Measurements from ENCODE around the gene MFSD12.
"Not testable (repeated sequence)": the region's sequence is repeated elsewhere in the genome, so short reads cannot be mapped to it uniquely, and the experiment has no call there.

MFSD12 gene

DNA sequence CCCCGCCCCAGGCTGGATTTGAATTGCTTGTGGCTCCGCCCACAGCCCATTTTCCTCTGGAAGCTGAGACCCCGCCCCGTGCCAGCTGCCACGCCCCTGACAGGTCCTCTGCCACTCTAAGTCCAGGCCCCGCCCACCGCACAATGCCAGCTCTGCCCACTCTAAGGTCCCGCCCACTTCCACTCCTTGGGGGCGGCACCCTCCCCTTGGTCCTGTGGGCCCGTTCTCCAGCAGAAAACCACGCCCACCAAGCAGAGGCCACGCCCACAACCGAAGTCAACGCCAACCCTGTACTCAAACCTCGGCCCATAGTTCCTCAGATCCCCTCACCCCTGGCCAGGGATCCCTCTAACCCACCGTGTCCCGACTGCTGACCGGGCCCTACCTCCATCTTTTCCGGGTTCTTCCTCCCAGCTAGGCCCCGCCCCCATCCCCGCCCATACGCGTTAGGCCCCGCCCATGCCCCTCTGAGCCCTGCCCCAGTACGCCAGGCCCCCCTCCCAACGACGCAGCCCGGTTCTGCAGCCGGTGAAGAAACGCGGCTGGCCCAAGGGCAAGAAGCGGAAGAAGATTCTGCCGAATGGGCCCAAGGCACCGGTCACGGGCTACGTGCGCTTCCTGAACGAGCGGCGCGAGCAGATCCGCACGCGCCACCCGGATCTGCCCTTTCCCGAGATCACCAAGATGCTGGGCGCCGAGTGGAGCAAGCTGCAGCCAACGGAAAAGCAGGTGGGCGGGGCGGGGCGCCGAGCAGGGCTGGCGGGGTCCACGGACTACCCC is 16.7 kb upstream of the MFSD12 start:
- H3K4me1 ChIP-seq (ENCODE audit: control insufficient read depth, insufficient read depth, low read length) = peaks cover 9% of the 10 kb centered on the region
- WGBS, 2 experiments = 52 to 53% methylated on average over 55 of the region's 55 CpGs
- H3K4me3 ChIP-seq (ENCODE audit: insufficient read depth, low read depth, low read length) = peak overlapping the region; percentile 74
- no peak overlapping the region for H3K27ac ChIP-seq (ENCODE audit: insufficient read depth, low read depth, low read length, poor library complexity, severe bottlenecking)
- H3K36me3 ChIP-seq (ENCODE audit: control insufficient read depth, insufficient read depth, low read length) = no peaks in the 10 kb centered on the region
- no peaks in the 10 kb centered on the region for H3K9me3 ChIP-seq (ENCODE audit: control insufficient read depth, low read length)
- peaks cover 30% of the 10 kb centered on the region for H3K27me3 ChIP-seq (ENCODE audit: control insufficient read depth, insufficient read depth, low read length, poor library complexity, severe bottlenecking)

DNA sequence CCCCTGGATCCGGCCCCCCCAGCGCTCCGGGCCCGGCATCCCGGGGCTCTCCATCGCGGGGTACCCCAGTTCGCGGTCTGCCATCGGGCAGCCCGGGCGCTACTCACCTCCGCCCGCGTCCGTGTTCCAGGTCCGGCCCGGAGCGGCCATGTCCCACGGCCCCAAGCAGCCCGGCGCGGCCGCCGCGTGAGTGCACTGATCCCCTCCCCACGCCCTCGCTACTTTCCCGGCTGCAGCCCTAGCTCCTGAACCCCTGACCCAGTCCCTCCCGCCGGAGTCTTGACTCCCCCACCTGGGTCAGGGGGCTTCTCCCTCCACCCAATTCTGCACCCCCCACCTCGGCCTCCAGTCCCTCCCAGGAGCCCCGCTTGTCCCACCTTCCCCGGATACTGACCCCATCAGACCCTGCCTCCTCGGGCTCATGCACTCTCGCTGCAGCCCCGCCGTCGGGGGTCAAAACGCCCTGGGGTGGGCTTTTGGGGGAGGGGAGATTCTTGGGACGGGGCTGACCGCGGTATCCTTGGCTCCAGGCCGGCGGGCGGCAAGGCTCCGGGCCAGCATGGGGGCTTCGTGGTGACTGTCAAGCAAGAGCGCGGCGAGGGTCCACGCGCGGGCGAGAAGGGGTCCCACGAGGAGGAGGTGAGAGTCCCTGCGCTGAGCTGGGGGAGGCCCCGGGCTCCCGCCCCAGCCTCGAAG is 15.9 kb upstream of the MFSD12 start:
- peaks cover 9% of the 10 kb centered on the region for H3K4me1 ChIP-seq (ENCODE audit: control insufficient read depth, insufficient read depth, low read length)
- H3K27ac ChIP-seq (ENCODE audit: insufficient read depth, low read depth, low read length, poor library complexity, severe bottlenecking) = no peak overlapping the region
- WGBS, 2 experiments = 1% methylated on average over 60 of the region's 60 CpGs
- H3K36me3 ChIP-seq (ENCODE audit: control insufficient read depth, insufficient read depth, low read length) = no peaks in the 10 kb centered on the region
- peaks cover 29% of the 10 kb centered on the region for H3K27me3 ChIP-seq (ENCODE audit: control insufficient read depth, insufficient read depth, low read length, poor library complexity, severe bottlenecking)
- H3K4me3 ChIP-seq (ENCODE audit: insufficient read depth, low read depth, low read length) = peak overlapping the region; percentile 74
- no peaks in the 10 kb centered on the region for H3K9me3 ChIP-seq (ENCODE audit: control insufficient read depth, low read length)

DNA sequence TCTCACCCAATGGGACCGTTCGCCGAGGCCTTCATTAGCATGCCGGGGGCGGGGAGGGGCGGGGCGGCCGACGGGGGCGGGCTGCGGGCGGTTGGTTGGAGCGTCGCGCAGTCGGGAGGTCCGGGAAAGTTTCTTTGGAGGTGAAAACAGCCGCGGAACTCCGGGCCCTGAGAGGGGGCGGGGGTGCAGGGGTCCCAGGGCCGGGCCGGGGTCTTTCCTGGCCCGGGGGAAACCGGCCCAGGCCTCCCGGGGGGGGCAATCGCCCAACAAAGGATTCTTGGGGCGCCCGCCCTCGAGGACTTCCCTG is 15.4 kb upstream of the MFSD12 start, which contains the start of gene HMG20B:
Gene HMG20B (plus strand): TSS at position 90 of the 307 bp plus-strand sequence. CDS start 366 bp downstream, outside the sequence.
- WGBS, 2 experiments = 0 to 1% methylated on average over 30 of the region's 30 CpGs
- H3K4me1 ChIP-seq (ENCODE audit: control insufficient read depth, insufficient read depth, low read length) = peaks cover 9% of the 10 kb centered on the region
- H3K27me3 ChIP-seq (ENCODE audit: control insufficient read depth, insufficient read depth, low read length, poor library complexity, severe bottlenecking) = peaks cover 24% of the 10 kb centered on the region
- H3K27ac ChIP-seq (ENCODE audit: insufficient read depth, low read depth, low read length, poor library complexity, severe bottlenecking) = no peak within 1 kb of the TSS
- no peaks in the 10 kb centered on the region for H3K9me3 ChIP-seq (ENCODE audit: control insufficient read depth, low read length)
- H3K36me3 ChIP-seq (ENCODE audit: control insufficient read depth, insufficient read depth, low read length) = no peaks in the 10 kb centered on the region
- peak within 1 kb of the TSS; percentile 74 for H3K4me3 ChIP-seq (ENCODE audit: insufficient read depth, low read depth, low read length)

DNA sequence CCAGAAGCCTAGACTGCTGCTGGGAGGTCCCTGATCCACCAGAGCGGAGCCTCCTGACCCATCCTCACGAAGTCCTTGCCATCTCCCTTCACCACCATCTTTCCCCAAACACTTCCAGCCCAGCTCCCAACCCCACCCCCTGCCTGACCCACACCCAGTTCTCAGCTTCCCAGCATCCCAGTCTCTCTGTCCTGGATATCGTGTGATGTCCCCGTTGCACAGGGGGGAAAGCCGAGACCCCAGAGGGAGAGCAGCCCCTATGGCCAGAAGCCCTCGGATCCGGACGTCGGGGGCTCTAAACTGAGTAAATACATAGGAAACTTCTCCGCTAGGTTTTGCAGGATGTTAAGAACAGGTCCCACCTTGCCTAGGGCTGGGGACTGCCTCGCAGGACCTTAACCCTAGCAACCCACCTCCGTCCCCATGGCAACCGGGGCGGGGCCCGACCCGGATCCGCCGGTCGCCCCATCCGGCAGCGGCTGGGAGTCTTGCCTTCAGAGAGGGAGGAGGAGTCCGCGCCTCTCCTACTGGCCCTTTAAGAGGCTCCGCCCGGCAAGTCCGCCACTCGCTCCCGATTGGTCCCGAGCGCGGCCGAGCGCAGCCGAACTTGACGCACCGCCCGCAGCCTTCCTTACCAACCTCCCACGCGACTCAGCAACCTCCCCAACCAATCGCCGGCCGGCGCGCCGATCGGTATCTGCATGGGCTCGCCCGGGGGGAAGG is 14.9 kb upstream of the MFSD12 start:
- Histone ChIP-seq H3K27me3 (ENCODE audit: control insufficient read depth, insufficient read depth, low read length, poor library complexity, severe bottlenecking) (peaks cover 18% of the 10 kb centered on the region), H3K4me3 (ENCODE audit: insufficient read depth, low read depth, low read length) (peak overlapping the region; percentile 74), H3K36me3 (ENCODE audit: control insufficient read depth, insufficient read depth, low read length) (no peaks in the 10 kb centered on the region), H3K27ac (ENCODE audit: insufficient read depth, low read depth, low read length, poor library complexity, severe bottlenecking) (no peak overlapping the region), H3K9me3 (ENCODE audit: control insufficient read depth, low read length) (no peaks in the 10 kb centered on the region), H3K4me1 (ENCODE audit: control insufficient read depth, insufficient read depth, low read length) (peaks cover 9% of the 10 kb centered on the region)
- WGBS, 2 experiments = 6% methylated on average over 48 of the region's 48 CpGs

DNA sequence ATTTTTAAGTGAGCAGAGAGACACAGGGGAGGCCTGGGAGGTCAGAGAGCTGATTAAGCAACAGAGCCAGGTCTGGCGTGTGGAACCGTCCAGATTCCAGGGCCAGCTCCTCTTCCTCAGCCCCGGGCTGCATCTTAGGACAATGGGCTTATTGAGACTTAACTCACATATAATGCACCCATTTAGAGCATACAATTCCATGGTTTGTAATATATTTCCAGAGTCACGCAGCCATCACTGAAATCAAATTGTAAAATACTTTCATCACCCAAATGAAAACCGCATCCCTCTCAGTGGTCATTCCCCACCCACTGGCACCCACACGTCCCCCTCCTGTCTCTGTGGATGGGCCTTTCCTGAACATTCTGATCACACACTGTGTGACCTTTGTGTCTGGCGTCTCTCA is 13.2 kb upstream of the MFSD12 start:
- Histone ChIP-seq H3K36me3 (ENCODE audit: control insufficient read depth, insufficient read depth, low read length) (no peaks in the 10 kb centered on the region), H3K27ac (ENCODE audit: insufficient read depth, low read depth, low read length, poor library complexity, severe bottlenecking) (no peak overlapping the region), H3K27me3 (ENCODE audit: control insufficient read depth, insufficient read depth, low read length, poor library complexity, severe bottlenecking) (peaks cover 4% of the 10 kb centered on the region), H3K4me1 (ENCODE audit: control insufficient read depth, insufficient read depth, low read length) (no peaks in the 10 kb centered on the region), H3K9me3 (ENCODE audit: control insufficient read depth, low read length) (no peaks in the 10 kb centered on the region), H3K4me3 (ENCODE audit: insufficient read depth, low read depth, low read length) (no peak overlapping the region)
- 91 to 93% methylated on average over 7 of the region's 7 CpGs for WGBS, 2 experiments

DNA sequence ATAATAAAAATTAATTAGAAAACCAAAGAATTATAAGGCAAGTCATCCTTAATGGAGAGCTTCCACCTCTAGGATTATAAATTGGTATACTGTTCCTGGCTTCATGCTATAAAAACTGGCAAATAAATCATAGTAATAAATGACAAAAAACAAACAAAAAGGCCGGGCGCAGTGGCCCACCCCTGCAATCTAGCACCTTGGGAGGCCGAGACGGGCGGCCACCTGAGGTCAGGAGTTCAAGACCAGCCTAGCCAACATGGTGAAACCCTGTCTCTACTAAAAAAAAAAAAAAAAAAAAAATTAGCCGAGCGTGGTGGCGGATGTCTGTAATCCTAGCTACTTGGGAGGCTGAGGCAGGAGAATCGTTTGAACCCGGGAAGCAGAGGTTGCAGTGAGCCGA is 12.7 kb upstream of the MFSD12 start:
- H3K27ac ChIP-seq (ENCODE audit: insufficient read depth, low read depth, low read length, poor library complexity, severe bottlenecking); H3K4me3 ChIP-seq (ENCODE audit: insufficient read depth, low read depth, low read length); H3K4me1 ChIP-seq (ENCODE audit: control insufficient read depth, insufficient read depth, low read length); H3K36me3 ChIP-seq (ENCODE audit: control insufficient read depth, insufficient read depth, low read length); H3K27me3 ChIP-seq (ENCODE audit: control insufficient read depth, insufficient read depth, low read length, poor library complexity, severe bottlenecking); H3K9me3 ChIP-seq (ENCODE audit: control insufficient read depth, low read length): not testable (repeated sequence)
- 93 to 95% methylated on average over 11 of the region's 11 CpGs for WGBS, 2 experiments

DNA sequence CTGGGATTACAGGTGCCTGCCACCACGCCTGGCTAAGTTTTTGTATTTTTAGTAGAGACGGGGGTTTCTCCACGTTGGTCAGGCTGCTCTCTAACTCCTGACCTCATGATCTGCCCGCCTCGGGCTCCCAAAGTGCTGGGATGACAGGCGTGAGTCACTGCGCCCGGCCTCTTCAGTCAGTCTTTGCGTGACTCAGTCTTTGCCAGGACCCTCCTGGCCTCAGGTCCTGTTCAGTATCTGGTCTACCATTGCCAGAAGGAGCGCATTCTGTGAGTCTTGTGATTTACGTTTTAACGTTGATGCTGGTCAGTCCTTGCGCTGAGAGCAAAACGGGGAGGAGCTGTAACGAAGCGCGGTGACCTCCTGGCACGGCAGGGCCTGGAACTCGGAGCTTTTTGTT is 7.8 kb upstream of the MFSD12 start:
- no peaks in the 10 kb centered on the region for H3K4me1 ChIP-seq (ENCODE audit: control insufficient read depth, insufficient read depth, low read length)
- H3K4me3 ChIP-seq (ENCODE audit: insufficient read depth, low read depth, low read length) = no peak overlapping the region
- H3K27me3 ChIP-seq (ENCODE audit: control insufficient read depth, insufficient read depth, low read length, poor library complexity, severe bottlenecking) = no peaks in the 10 kb centered on the region
- WGBS, 2 experiments = 83 to 84% methylated on average over 19 of the region's 19 CpGs
- no peaks in the 10 kb centered on the region for H3K9me3 ChIP-seq (ENCODE audit: control insufficient read depth, low read length)
- H3K36me3 ChIP-seq (ENCODE audit: control insufficient read depth, insufficient read depth, low read length) = no peaks in the 10 kb centered on the region
- no peak overlapping the region for H3K27ac ChIP-seq (ENCODE audit: insufficient read depth, low read depth, low read length, poor library complexity, severe bottlenecking)

DNA sequence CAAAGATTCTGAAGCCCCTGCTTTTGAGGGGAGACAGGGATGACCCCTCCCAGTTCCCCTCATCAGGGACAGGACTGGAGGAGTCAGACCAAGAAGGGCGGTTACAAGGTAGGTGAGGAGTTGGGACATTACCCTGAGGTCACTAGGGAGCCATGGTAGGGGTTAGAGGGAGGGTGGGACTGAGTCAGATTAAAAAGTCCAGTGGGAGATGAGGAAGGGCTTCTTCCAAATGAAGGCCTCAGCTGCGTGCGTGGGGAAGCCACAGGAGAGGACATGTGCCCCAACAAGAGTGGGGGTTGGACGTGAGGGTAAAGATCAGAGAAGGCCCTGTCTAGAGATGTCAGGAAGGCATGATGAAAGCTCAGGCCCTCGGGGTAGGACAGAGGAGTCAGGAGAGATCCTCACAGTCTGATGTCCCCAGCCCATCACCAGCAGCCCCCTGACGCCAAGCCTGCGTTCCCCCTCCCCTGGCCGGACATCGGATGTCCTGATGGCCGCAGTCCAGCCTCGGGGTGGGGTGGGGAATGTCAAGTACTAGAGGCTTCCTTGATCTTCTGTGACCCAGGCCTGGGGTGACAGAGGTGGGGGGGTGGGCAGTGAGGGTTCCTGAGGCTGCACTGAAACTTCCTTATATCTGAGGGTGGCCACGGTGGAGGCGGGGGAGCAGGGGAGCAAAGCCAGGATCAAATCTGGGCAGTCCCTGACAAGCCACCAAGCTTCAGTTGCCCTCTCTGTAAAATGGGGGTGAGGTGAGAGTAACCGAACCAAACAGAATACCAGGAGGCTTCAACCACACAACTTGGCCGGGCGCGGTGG is 6.5 kb upstream of the MFSD12 start:
- Histone ChIP-seq H3K27ac (ENCODE audit: insufficient read depth, low read depth, low read length, poor library complexity, severe bottlenecking) (no peak overlapping the region), H3K27me3 (ENCODE audit: control insufficient read depth, insufficient read depth, low read length, poor library complexity, severe bottlenecking) (no peaks in the 10 kb centered on the region), H3K4me3 (ENCODE audit: insufficient read depth, low read depth, low read length) (no peak overlapping the region), H3K9me3 (ENCODE audit: control insufficient read depth, low read length) (no peaks in the 10 kb centered on the region), H3K4me1 (ENCODE audit: control insufficient read depth, insufficient read depth, low read length) (no peaks in the 10 kb centered on the region), H3K36me3 (ENCODE audit: control insufficient read depth, insufficient read depth, low read length) (no peaks in the 10 kb centered on the region)
- 93 to 94% methylated on average over 17 of the region's 17 CpGs for WGBS, 2 experiments

DNA sequence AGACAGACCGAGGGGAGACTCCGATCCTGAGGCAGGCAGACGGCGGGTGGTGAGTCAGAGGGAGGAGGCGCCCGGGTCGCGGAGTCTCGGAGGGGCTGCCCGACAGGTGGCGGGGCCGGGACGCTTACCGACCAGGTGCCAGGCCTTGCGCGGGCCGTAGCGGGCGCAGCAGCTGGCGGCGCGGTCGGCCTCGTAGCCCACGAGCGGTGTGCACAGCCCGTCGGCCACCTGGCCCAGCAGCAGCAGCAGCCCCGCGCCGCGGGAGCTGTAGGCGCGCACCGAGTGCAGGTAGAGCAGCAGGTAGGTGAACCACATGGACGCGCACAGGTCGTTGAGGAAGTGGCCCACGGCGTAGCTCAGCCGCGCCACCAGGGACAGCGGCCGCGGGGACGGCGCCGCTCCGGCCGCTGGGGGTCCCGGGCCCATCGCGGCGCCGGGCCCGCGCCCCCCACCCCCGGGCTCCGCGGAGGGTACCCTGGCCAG is 367 bp downstream of the MFSD12 start:
- H3K4me1 ChIP-seq (ENCODE audit: control insufficient read depth, insufficient read depth, low read length) = peaks cover 8% of the 10 kb centered on the region
- H3K36me3 ChIP-seq (ENCODE audit: control insufficient read depth, insufficient read depth, low read length) = no peaks in the 10 kb centered on the region
- H3K27me3 ChIP-seq (ENCODE audit: control insufficient read depth, insufficient read depth, low read length, poor library complexity, severe bottlenecking) = peaks cover 8% of the 10 kb centered on the region
- H3K27ac ChIP-seq (ENCODE audit: insufficient read depth, low read depth, low read length, poor library complexity, severe bottlenecking) = no peak overlapping the region
- peak overlapping the region; percentile 62 for H3K4me3 ChIP-seq (ENCODE audit: insufficient read depth, low read depth, low read length)
- 1% methylated on average over 60 of the region's 60 CpGs for WGBS, 2 experiments
- H3K9me3 ChIP-seq (ENCODE audit: control insufficient read depth, low read length) = no peaks in the 10 kb centered on the region

Measured in ectodermal cell (in vitro differentiated cells).